ENCODE measurements around the gene CEP97.

GRCh38 chr3:101779822-101780381 is 55.5 kb downstream of the CEP97 start:
- no peak for TF ChIP-seq EZH2 (IDR thresholded peaks at IDR 0.05; ENCODE audit: low read length)
- TF ChIP-seq, protein P1, sequence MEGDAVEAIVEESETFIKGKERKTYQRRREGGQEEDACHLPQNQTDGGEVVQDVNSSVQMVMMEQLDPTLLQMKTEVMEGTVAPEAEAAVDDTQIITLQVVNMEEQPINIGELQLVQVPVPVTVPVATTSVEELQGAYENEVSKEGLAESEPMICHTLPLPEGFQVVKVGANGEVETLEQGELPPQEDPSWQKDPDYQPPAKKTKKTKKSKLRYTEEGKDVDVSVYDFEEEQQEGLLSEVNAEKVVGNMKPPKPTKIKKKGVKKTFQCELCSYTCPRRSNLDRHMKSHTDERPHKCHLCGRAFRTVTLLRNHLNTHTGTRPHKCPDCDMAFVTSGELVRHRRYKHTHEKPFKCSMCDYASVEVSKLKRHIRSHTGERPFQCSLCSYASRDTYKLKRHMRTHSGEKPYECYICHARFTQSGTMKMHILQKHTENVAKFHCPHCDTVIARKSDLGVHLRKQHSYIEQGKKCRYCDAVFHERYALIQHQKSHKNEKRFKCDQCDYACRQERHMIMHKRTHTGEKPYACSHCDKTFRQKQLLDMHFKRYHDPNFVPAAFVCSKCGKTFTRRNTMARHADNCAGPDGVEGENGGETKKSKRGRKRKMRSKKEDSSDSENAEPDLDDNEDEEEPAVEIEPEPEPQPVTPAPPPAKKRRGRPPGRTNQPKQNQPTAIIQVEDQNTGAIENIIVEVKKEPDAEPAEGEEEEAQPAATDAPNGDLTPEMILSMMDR (optimal IDR thresholded peaks at IDR 0.05 in 1 of 3, IDR thresholded peaks at IDR 0.05 in 1 of 3, conservative IDR thresholded peaks at IDR 0.05 in 1 of 3; ENCODE audit: extremely low read depth in 1 of 3, insufficient read depth in 2 of 3, low read length in 3 of 3): no peak

Measured in keratinocyte (primary cell).